Amniotic stem cell (primary cell): ENCODE measurements around the gene NEUROD4.
A peak's percentile ranks its signal among the peaks of the same experiment; 100 is the strongest.
"Not testable (repeated sequence)": the region's sequence is repeated elsewhere in the genome, so short reads cannot be mapped to it uniquely, and the experiment has no call there.

Experiments
- DNase-seq: peaks from one replicate; lab custom pipeline; 2025; lab: John Stamatoyannopoulos, UW

NEUROD4 gene, protein sequence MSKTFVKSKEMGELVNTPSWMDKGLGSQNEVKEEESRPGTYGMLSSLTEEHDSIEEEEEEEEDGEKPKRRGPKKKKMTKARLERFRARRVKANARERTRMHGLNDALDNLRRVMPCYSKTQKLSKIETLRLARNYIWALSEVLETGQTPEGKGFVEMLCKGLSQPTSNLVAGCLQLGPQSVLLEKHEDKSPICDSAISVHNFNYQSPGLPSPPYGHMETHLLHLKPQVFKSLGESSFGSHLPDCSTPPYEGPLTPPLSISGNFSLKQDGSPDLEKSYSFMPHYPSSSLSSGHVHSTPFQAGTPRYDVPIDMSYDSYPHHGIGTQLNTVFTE

DNA sequence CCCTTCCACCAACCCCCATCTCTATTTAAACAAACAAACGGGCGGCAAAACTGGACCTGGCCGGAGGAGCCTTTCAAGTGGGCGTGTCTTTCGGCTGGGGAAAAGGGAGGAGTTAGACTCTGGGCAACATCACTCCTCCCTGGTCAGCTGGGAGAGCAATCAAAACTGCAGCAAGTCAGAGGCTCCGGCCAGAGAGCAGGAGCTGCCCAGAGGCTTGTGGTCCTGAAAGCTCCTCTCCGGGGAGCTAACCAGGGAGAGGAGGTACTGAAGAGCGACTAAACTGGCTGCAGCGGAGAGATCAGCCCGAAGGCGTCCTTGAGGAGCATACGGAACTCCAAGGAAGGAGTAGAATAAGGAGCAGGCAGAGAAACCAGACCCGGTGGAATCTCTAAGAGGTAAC is at the start of gene NEUROD4:
TSS of gene NEUROD4 (plus strand) at position 191 of the 400 bp plus-strand sequence. CDS start 6,466 bp downstream, outside the sequence.
- DNase-seq = peak; percentile 14

DNA sequence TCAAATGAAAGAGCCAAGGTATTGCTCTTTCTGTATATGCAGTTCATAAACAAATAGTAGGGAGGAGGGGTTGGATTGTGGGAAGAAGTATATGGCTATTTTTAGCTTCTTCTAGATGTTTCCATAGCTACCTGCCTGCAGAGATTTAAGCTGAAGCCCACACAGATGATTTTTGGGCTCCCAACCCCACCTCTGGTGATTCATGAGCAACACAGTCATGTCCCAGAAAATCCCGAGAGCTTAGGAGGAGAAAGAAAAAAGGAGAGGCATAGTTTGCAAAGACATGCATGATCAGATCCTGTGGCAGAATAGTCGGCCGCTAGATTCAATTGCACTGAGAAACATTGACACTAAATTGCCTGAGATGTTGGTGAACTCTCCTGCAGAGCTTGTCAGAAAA is 49.0 kb upstream of the NEUROD4 start:
- no peak for DNase-seq

DNA sequence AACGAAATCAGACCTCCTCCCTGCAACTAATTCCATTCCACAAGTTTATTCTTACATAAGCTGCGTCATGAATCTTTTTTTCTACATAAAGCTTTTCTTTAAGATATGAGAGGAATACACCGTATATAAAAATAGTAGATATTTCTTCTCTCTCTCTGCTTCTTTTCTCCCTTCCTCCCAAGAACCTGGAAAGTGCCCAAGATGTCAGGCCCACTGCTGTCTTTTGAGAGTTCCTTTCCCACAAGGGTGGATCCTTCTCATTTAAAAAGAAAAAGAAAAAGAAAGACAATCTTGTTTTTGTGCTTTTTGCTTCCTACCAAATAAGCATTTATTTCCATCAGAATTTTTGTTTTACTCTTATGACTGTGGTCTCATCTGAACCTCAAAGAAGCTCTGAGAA is 46.2 kb upstream of the NEUROD4 start:
- no peak for DNase-seq

DNA sequence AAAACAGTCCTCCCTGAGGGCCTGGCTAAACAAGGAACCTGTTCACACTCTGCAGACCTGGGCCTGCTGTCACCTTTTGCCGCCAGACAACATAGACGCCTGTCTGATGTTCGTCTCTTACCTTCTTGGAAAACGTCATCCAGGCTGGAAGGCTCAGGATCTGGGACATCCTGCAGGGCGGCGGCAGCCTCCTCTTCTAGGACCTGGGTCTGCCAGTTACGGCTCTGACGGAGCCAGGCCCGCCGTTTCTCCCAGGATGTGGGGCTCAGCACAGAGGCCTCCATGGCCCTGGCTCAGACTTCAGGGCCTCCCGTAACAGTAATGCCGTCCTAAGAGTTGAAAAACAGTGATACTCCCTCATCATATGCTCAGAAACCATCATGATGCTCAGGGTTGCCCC is 45.5 kb upstream of the NEUROD4 start:
- DNase-seq = no peak

DNA sequence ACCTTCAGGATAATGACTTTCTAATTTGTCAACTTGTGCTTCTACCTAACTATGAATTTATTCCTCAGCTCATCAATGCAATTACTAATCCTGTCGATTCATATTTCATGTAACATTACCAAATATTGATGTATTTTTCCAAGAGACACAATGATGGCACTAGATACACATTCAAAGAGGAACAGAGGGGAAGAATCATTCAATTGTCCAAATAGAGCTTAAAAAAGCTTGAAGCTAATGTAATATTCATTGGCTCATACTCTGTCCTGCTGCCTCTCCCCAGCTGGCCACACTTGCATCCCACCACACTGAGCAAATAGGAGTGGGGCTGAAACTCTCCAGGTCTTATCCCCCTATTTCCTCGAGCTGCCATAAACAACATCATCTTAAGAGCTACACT is 44.5 kb upstream of the NEUROD4 start:
- no peak for DNase-seq

DNA sequence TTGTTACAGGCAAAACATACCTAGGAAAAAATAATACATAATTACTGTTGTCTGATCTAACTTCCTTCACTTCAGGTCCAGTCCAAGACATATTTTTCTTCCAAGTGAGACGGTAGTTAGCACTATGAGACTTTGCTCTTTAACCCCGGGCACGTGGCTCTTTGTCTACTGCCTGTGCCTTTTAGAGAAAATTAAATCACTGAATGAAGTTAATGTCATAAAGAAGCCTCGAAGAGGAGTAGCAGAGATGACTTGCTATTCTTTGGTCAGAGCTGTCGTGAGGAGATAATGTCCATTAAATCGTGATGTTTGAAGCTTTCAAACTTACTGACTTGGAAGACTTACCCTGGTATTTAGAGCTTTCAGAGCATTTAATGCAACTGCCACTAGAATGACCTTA is 43.9 kb upstream of the NEUROD4 start:
- no peak for DNase-seq

DNA sequence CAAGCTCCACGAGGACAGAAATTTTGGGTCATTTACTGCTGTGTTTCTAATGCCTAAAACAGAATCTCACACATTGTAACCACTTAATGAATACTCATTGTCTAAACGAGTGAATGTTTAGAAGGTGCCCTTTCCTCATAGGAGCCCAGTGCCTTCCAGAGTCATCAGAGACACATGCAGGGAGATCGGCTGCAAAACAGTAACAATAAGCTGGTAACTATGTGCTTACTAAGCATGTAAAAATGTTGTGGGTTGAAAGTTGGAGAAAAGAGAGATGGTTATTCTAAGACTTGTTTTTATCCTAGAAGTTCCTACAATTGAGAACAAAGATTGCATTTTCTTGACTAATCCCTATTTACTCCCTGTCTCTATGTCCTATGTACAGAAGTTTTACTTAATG is 42.6 kb upstream of the NEUROD4 start:
- DNase-seq = peak; percentile 9

DNA sequence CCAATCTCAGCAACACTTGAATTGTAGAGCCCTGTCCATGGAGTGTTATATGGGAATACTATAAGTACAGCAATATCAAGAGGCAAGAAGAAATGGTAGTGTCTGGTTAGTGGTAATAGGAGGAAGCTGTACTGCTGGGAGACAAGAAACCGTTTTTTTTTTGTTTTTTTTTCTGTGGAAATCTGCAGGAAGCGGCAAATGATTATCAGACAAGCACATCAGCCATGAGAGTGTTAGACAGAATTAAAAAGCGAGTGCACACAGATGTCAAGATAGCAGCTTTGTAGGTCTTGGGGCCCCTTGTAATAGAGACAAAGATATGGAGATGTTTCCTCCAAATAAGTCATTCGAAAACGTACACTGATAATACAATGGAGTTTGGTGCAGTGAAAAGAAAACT is 41.9 kb upstream of the NEUROD4 start:
- DNase-seq = no peak

DNA sequence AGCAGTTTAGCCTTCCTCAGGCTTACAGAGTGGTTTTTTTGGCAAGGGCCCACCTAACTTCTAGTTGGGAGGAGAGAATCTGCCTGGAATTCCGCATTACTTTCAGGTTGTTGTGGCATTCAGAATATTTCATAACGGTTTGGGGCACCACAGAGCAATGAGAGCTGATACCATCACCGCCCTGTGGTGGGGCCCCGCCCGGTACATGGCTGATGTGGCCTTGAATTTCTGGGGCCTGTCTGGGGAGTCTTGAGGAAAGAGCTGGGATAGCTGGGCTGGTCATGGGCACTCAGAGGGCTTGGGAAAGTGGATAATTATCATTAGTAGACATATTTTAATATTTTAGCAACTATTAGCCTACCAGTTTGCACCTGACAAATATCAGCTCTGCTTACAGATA is 39.4 kb upstream of the NEUROD4 start:
- no peak for DNase-seq

DNA sequence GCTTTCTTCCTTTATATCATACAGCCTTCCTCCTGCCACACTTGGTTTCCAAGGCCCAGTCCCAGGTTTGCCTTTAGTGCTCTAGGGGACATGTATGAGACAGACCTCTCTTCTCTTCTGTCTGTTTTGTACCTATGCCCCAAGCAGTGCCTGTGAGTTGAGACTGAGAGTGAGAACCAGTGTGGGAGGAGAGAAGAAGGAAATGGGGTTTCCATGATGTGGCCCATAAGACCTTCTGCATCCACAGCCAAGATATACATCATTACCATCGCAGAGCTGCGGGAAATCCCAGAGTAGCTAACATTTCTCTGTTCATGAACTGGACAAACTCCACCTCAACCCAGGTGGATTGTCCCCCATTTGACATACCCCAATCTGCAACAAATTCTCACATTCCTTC is 38.0 kb upstream of the NEUROD4 start:
- DNase-seq = no peak

DNA sequence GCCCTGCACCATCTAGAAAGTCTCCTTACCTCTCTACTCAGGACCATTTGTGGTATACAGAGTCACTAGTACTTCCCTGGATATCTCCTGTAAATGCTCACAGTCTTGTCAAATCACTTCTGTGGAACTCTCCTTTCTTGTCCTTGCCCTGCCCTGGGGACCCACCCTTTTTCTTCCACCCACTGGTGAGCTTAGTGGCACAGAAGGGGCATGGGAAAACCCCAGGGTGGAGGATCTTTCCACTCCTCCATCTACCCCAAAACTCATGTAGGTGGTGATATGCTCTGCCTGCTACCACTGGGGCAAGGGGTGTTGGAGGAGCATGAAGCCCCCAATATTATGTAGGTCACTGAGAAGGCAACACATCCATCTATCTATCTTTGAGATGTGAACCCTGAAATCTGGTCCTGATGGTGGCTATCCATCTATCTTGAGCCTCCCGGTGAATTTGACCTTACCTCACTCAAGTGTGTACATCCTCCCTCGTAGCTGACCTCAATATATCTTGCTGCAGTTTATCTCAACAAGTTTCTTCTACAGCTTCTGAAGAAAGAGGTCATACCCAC is 36.2 kb upstream of the NEUROD4 start:
- no peak for DNase-seq

DNA sequence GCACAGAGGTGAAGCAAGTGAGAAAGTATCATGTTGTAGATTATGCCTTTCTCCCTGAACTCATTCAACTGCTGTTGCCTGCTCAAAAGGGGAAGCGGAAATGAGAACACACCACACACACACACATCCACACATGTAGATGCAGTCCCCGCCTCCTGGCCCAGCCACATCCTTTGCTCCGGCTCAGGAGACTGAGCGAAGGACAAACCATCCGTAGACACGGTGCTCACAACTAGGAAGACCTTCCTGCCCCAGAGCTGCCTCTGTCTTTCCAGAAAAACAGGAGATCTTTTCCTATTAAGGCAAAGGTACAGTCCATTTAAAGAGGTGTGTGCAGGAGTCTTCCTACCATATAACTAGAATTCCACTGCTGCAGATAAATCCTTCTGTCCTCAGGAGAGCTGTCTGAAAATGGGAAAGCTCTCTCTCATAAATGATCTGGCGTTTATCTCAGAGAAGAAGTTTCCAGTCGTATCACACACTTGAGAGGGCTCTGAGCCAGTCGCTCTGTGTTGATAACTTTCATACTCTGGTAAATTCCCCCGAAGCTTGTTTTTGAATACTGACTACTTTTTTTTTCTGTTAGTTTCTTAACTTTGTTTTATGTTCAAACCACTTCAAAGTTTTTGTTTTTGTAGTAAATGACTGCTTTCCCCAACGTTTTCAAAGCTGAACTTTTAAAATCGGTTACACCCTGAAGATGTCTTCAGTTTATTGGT is 35.0 kb upstream of the NEUROD4 start, which contains the start of gene TESPA1:
TSS of gene TESPA1 (minus strand) at position 105 of the 719 bp plus-strand sequence. CDS start 10,200 bp downstream, outside the sequence.
- DNase-seq = no peak

DNA sequence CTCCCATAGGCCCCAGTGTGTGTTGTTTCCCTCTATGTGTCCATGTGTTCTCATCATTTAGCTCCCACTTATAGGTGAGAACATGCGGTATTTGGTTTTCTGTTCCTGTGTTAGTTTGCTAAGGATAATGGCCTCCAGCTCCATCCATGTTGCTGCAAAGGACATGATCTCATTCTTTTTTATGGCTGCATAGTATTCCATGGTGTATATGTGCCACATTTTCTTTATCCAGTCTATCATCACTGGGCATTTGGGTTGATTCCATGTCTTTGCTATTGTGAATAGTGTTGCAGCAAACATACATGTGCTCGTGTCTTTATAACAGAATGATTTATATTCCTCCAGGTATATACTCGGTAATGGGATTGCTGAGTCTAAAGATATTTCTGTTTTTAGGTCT is 33.0 kb upstream of the NEUROD4 start:
- DNase-seq = not testable (repeated sequence)

DNA sequence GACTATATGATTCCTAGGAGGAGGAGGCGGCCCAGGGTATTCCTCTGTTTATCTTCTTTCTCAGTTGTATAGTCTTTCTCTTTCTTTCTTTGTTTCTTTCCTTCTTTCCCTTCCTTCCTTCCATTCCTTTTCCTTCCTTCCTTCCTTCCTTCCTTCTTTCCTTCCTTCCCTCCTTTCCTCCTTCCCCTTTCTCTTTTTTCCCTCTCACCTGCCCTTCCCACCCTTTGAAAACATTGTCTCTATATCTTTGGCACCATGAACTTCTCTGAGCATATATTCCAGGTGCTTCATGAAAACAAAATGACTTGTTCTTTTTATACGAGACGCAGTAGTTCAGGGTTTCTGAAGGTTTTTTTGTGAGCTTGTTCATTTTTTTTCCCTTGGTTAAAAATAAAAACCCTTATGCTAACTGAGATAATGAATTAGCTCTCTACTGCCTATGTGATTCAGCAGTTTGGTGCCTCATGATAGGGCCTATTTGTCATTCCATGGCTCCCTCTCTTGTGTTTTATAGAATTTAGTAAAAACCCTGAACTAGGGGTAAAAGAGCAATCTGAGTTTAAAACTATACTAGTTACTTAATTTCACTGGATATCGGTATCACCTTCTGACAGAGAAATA is 32.1 kb upstream of the NEUROD4 start:
- no peak for DNase-seq

DNA sequence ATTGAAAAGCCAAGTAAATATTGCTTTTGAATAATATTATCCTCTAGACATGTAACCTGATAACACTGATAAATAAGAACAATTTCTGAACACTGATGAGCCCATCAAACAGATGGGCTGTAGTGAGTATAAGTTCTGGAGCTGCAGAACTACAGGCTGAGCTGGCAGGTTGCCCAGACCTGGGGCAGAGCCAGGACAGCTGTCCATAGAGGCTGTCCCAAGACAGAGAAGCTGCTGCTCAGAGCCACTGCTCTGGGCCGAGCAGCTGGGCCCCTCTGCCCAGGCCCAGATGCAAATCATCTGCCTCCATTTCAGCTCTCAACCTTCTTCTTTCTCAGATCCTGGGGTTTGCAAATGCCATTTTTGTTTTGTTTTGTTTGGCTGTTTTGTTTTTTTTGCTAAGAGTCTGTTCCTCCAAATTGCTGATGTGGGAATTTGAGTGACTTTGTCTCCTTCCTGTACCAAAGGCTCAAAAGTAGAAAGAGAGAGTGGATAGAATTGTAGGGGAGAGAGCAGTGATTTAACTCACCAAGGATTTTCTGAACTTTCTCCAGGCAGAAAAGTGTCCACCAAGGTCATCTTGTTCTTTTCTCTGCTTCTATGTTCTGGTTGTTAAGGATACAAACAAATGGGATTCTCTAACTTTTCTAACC is 31.2 kb upstream of the NEUROD4 start:
- no peak for DNase-seq

DNA sequence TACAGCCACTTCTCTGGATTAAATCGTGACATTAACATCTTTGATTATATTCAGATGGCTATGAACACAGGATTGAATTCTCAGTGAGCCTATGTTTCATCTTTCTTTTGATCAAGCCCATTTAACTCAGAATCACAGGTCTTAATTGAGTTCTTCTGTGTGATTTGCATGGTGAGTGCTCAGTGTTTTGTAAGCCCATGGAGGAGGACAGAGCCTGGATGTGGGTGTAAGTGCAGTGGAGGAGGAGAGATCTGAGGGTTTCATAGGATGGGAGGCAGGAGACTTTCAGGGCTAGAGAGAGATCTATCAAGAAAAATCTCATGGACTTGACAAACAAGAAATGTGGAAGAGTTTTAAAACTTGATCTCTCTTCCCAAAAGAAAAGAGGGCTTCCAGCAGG is 29.9 kb upstream of the NEUROD4 start:
- no peak for DNase-seq

DNA sequence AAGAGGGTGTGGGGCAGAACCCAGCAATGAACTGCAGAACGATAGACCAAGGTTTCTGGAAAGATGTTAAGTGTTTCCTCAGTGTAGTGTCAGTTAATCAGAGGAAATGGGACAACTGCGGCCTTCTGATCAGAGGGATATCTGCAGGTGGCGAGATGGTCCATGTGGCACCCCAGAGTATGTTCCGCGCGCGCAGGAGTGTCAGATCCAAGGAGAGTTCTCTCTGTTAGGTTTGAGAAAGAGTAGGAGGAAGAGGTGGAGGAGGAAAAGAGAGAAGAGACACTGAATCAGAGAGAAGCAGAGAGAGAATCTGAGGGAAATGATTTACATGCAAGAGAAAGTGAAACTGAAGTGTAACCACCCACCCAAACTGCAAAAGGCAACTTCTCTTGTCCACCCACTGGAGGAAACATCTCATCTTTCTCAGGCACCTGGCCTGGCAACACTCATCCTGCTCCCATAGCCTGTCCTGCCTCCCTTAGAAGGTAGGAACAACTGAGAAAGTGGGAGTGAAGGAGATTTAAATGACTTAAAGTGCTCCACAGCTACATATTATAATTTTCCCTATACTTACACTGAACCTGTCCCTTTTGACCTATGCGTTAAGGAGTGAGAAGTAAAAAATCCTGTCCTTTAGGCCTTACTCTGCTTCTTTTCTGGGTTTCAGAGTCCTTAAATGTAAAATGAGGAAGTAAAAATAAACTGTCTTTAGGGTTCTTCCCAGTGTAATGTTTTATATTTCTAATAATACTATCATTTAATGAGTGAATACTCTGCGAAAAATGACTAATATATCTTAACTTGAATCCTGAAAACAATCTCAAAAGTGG is 28.4 kb upstream of the NEUROD4 start:
- no peak for DNase-seq

DNA sequence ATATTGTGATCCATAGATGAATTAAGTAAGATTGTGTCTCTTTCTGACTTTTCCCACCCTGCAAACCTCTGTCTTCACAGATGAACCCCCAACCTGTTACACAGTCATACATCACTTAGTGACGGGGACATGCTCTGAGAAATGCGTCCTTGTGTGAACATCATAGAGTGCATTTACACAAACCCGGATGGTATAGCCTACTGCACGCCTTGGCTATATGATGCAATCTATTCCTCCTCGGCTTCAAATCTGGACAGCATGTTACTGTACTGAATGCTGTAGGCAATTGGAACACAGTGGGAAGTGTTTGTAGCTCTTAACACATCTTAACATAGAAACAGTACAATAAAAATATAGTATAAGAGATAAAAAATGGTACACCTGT is 27.8 kb upstream of the NEUROD4 start:
- no peak for DNase-seq

DNA sequence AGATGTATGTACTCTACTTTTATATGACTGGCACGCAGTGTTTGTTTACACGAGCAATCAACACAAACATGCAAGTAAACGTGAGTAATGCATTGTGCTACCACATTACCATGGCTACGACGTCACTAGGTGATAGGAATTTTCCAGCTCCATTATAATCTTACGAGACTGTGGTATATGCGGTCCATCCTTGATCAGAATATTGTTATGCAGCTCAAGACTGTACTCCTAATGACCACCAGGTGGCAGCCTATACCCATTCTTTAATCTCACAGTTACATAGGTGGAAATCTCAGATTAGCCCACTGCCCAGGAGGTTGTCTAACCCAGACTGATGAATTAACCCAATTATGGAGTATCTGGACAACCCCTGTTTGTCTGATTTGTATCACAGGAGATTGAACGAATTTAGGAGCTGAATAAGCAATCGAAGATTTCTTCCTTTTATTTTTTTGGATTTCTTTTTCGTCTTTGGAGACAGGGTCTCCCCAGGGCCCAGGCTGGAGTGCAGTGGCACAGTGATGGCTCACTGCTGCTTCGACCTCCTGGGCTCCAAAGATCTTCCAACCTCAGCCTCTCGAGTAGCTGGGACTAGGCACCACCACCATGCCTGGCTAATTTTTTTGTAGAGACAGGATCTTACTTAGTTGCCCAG is 26.5 kb upstream of the NEUROD4 start:
- DNase-seq = peak; percentile 15

DNA sequence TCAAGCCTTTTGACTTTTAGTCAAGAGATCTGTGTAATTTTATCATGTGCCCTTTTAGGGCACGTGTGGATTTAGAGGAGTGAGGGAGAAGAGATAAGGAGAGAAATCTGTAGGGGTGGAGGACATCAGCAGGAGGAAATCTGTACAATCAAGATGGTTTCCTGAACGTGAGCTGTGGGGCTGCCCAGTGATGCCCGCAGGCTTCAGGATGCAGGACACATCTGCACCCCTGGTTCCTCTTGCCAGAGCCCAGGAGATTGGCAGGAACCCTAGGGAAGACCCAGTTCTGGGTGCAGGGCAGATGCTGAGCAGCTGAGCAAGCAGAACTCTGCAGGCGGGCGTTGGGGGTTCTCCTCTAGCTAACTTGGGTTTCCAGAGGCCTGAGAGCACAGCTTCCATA is 23.6 kb upstream of the NEUROD4 start:
- no peak for DNase-seq
